ENCODE data around the gene HDAC4.

- TF ChIP-seq GATA2 (IDR thresholded peaks at IDR 0.05; ENCODE audit: low read depth, low read length) (no peak), GATA3 (IDR thresholded peaks at IDR 0.05; ENCODE audit: low read depth, low read length) (no peak)
These were observed 299.0 kb downstream of the HDAC4 start for GRCh38 chr2:239101807-239102206.

Data from SH-SY5Y (cell line).